BLaER1 (cell line): Measurements from ENCODE around the gene PRIM1.
A peak's percentile ranks its signal among the peaks of the same experiment; 100 is the strongest.

ENCODE experiments used
- H3K27ac ChIP-seq: shearing (Covaris generic); formaldehyde crosslinking; 2 replicates; pipeline ENCODE4 v1.8.1; 2022
- H3K27me3 ChIP-seq: shearing (Covaris generic); formaldehyde crosslinking; 2 replicates; pipeline ENCODE4 v1.8.1; 2022
- H3K36me3 ChIP-seq: shearing (Covaris generic); formaldehyde crosslinking; 2 replicates; pipeline ENCODE4 v1.8.1; 2022
- H3K4me1 ChIP-seq: shearing (Covaris generic); formaldehyde crosslinking; 2 replicates; pipeline ENCODE4 v1.8.1; 2022
- H3K4me2 ChIP-seq: shearing (Covaris generic); formaldehyde crosslinking; 2 replicates; pipeline ENCODE4 v1.8.1; 2022
- H3K4me3 ChIP-seq: shearing (Covaris generic); formaldehyde crosslinking; 2 replicates; pipeline ENCODE4 v1.8.1; 2022
- H3K9ac ChIP-seq: shearing (Covaris generic); formaldehyde crosslinking; 2 replicates; pipeline ENCODE4 v1.8.1; 2022
- H3K9me3 ChIP-seq: shearing (Covaris generic); formaldehyde crosslinking; 2 replicates; pipeline ENCODE4 v1.8.1; 2022
- H4K20me1 ChIP-seq: shearing (Covaris generic); formaldehyde crosslinking; 2 replicates; pipeline ENCODE4 v1.8.1; 2022
- Cebpa-rat ChIP-seq: shearing (Covaris generic); IDR thresholded peaks from 2 replicates; pipeline ENCODE4 v1.8.1; 2022

Gene PRIM1

GRCh38 chr12:56721216-56721615, 30.9 kb downstream of the PRIM1 start:
- Histone ChIP-seq H3K4me1 (peaks cover 74% of the 10 kb centered on the region), H4K20me1 (peaks cover 83% of the 10 kb centered on the region), H3K36me3 (peaks cover 61% of the 10 kb centered on the region), H3K27me3 (no peaks in the 10 kb centered on the region), H3K9ac (peak overlapping the region; percentile 11; the same call in 1 of the 2 replicates), H3K27ac (peak overlapping the region; percentile 58), H3K9me3 (no peaks in the 10 kb centered on the region), H3K4me2 (peak overlapping the region; percentile 95), H3K4me3 (peak overlapping the region; percentile 92)
- TF ChIP-seq Cebpa-rat: no peak

- no peaks in the 10 kb centered on the region for H3K27me3 ChIP-seq
- TF ChIP-seq Cebpa-rat: no peak
- H3K4me2 ChIP-seq: peak overlapping the region; percentile 95
- H3K27ac ChIP-seq: peak overlapping the region; percentile 58
- H3K4me1 ChIP-seq: peaks cover 74% of the 10 kb centered on the region
- peaks cover 66% of the 10 kb centered on the region for H3K36me3 ChIP-seq
- peak overlapping the region; percentile 11; the same call in 1 of the 2 replicates for H3K9ac ChIP-seq
- peaks cover 88% of the 10 kb centered on the region for H4K20me1 ChIP-seq
- peak overlapping the region; percentile 92 for H3K4me3 ChIP-seq
- no peaks in the 10 kb centered on the region for H3K9me3 ChIP-seq
Measured at GRCh38 chr12:56720731-56721151, 31.4 kb downstream of the PRIM1 start.

GRCh38 chr12:56719056-56719455, 33.1 kb downstream of the PRIM1 start:
- no peaks in the 10 kb centered on the region for H3K27me3 ChIP-seq
- H3K4me2 ChIP-seq: peak overlapping the region; percentile 95
- H3K4me3 ChIP-seq: 0 out of 2 replicates have a peak overlapping the region, but pooled peaks have one; percentile 11
- peak overlapping the region; percentile 52 for H3K9ac ChIP-seq
- no peak for TF ChIP-seq Cebpa-rat
- peaks cover 74% of the 10 kb centered on the region for H3K4me1 ChIP-seq
- peaks cover 100% of the 10 kb centered on the region for H4K20me1 ChIP-seq
- H3K36me3 ChIP-seq: peaks cover 83% of the 10 kb centered on the region
- H3K9me3 ChIP-seq: no peaks in the 10 kb centered on the region
- H3K27ac ChIP-seq: peak overlapping the region; percentile 69

- no peak for TF ChIP-seq Cebpa-rat
- no peak overlapping the region for H3K4me3 ChIP-seq
- no peaks in the 10 kb centered on the region for H3K27me3 ChIP-seq
- peaks cover 100% of the 10 kb centered on the region for H4K20me1 ChIP-seq
- H3K9ac ChIP-seq: peak overlapping the region; percentile 52; the same call in 1 of the 2 replicates
- peaks cover 84% of the 10 kb centered on the region for H3K36me3 ChIP-seq
- peaks cover 74% of the 10 kb centered on the region for H3K4me1 ChIP-seq
- H3K27ac ChIP-seq: peak overlapping the region; percentile 69
- peak overlapping the region; percentile 95 for H3K4me2 ChIP-seq
- H3K9me3 ChIP-seq: no peaks in the 10 kb centered on the region
Measured at GRCh38 chr12:56718636-56719035, 33.5 kb downstream of the PRIM1 start.

- peak overlapping the region; percentile 95 for H3K4me2 ChIP-seq
Measured at GRCh38 chr12:56718149-56718548, 34.0 kb downstream of the PRIM1 start.

GRCh38 chr12:56716933-56717880, 34.9 kb downstream of the PRIM1 start:
- no peak overlapping the region for H3K9ac ChIP-seq

More at GRCh38 chr12:56718149-56718548, 34.0 kb downstream of the PRIM1 start:
- Histone ChIP-seq H3K9me3 (no peaks in the 10 kb centered on the region), H3K9ac (no peak overlapping the region), H3K27ac (peak overlapping the region; percentile 69), H4K20me1 (peaks cover 100% of the 10 kb centered on the region), H3K4me1 (peaks cover 69% of the 10 kb centered on the region), H3K27me3 (no peaks in the 10 kb centered on the region), H3K36me3 (peaks cover 87% of the 10 kb centered on the region), H3K4me3 (no peak overlapping the region)
- TF ChIP-seq Cebpa-rat: no peak

GRCh38 chr12:56716458-56716857, 35.7 kb downstream of the PRIM1 start:
- H3K4me1 ChIP-seq: peaks cover 52% of the 10 kb centered on the region

More at GRCh38 chr12:56716933-56717880, 34.9 kb downstream of the PRIM1 start:
- Histone ChIP-seq H3K27ac (peak overlapping the region; percentile 46; the same call in 1 of the 2 replicates), H3K4me3 (no peak overlapping the region), H3K36me3 (peaks cover 89% of the 10 kb centered on the region), H3K9me3 (no peaks in the 10 kb centered on the region), H3K4me2 (peak overlapping the region; percentile 37; the same call in 1 of the 2 replicates), H3K27me3 (no peaks in the 10 kb centered on the region), H3K4me1 (peaks cover 60% of the 10 kb centered on the region), H4K20me1 (peaks cover 99% of the 10 kb centered on the region)
- no peak for TF ChIP-seq Cebpa-rat

GRCh38 chr12:56715798-56716197, 36.3 kb downstream of the PRIM1 start:
- Histone ChIP-seq H3K27ac (peak overlapping the region; percentile 46; the same call in 1 of the 2 replicates), H3K36me3 (peaks cover 89% of the 10 kb centered on the region), H3K4me2 (no peak overlapping the region), H3K4me1 (peaks cover 46% of the 10 kb centered on the region), H3K27me3 (no peaks in the 10 kb centered on the region), H3K9ac (no peak overlapping the region), H4K20me1 (peaks cover 97% of the 10 kb centered on the region), H3K9me3 (no peaks in the 10 kb centered on the region), H3K4me3 (no peak overlapping the region)
- TF ChIP-seq Cebpa-rat: no peak

More at GRCh38 chr12:56716458-56716857, 35.7 kb downstream of the PRIM1 start:
- H3K27ac ChIP-seq: peak overlapping the region; percentile 46
- H3K4me2 ChIP-seq: peak overlapping the region; percentile 37; the same call in 1 of the 2 replicates
- peaks cover 99% of the 10 kb centered on the region for H4K20me1 ChIP-seq
- no peaks in the 10 kb centered on the region for H3K9me3 ChIP-seq
- H3K27me3 ChIP-seq: no peaks in the 10 kb centered on the region
- H3K36me3 ChIP-seq: peaks cover 89% of the 10 kb centered on the region
- no peak overlapping the region for H3K4me3 ChIP-seq
- H3K9ac ChIP-seq: no peak overlapping the region
- TF ChIP-seq Cebpa-rat: no peak

GRCh38 chr12:56714431-56714929, 37.6 kb downstream of the PRIM1 start:
- peaks cover 40% of the 10 kb centered on the region for H3K4me1 ChIP-seq
- no peak overlapping the region for H3K4me2 ChIP-seq
- no peak overlapping the region for H3K4me3 ChIP-seq
- no peak overlapping the region for H3K9ac ChIP-seq
- no peak overlapping the region for H3K27ac ChIP-seq
- H3K9me3 ChIP-seq: no peaks in the 10 kb centered on the region
- peaks cover 77% of the 10 kb centered on the region for H3K36me3 ChIP-seq
- H4K20me1 ChIP-seq: peaks cover 83% of the 10 kb centered on the region
- TF ChIP-seq Cebpa-rat: no peak
- H3K27me3 ChIP-seq: no peaks in the 10 kb centered on the region
